Activated naive CD8-positive, alpha-beta T cell (primary cell): ENCODE data around the gene NGEF.
"Not testable (repeated sequence)": the region's sequence is repeated elsewhere in the genome, so short reads cannot be mapped to it uniquely, and the experiment has no call there.

ENCODE experiments used
- H3K27ac Mint-ChIP-seq: one replicate; pipeline ENCODE4 v1.8.0; 2021; ENCODE audit warnings: mixed read lengths
- H3K27me3 Mint-ChIP-seq: one replicate; pipeline ENCODE4 v1.8.0; 2021; ENCODE audit warnings: mixed read lengths
- H3K36me3 Mint-ChIP-seq: one replicate; pipeline ENCODE4 v1.8.0; 2021; ENCODE audit warnings: mixed read lengths
- H3K4me1 Mint-ChIP-seq: one replicate; pipeline ENCODE4 v1.8.0; 2021; ENCODE audit warnings: low read depth, mixed read lengths
- H3K4me3 Mint-ChIP-seq: one replicate; pipeline ENCODE4 v1.8.0; 2021; ENCODE audit warnings: mild to moderate bottlenecking, mixed read lengths
- H3K9me3 Mint-ChIP-seq: one replicate; pipeline ENCODE4 v1.8.0; 2021; ENCODE audit warnings: low read depth, mixed read lengths

The NGEF gene

DNA sequence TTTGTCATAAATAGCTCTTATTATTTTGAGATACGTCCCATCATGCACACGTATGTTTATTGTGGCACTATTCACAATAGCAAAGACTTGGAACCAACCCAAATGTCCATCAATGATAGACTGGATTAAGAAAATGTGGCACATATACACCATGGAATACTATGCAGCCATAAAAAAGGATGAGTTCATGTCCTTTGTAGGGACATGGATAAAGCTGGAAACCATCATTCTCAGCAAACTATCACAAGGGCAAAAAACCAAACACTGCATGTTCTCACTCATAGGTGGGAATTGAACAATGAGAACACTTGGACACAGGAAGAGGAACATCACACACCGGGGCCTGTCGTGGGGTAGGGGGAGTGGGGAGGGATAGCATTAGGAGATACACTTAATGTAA lies 6.6 kb upstream of the NGEF start:
- H3K27ac Mint-ChIP-seq = not testable (repeated sequence)

DNA sequence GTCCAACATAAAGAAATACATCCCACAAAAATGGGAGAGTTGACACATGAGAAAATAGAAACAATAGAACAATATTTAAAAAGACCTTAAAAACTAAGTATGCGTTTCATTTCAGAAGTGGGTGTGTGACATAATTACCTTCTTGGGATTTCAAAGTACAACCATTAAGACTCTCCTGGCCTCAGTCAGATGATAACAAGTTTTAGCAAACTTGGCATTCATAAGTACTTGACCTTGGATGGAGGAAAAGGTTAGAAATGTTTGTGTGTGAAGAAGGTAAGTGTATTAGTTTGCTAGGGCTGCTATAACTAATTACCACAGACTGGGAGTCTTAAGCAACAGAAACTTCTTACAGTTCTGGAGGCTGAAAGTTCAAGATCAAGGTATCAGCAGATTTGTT lies 4.9 kb upstream of the NGEF start:
- no peaks in the 10 kb centered on the region for H3K27me3 Mint-ChIP-seq
- no peak overlapping the region for H3K4me3 Mint-ChIP-seq
- H3K9me3 Mint-ChIP-seq = no peaks in the 10 kb centered on the region
- no peak overlapping the region for H3K27ac Mint-ChIP-seq
- no peaks in the 10 kb centered on the region for H3K4me1 Mint-ChIP-seq
- no peaks in the 10 kb centered on the region for H3K36me3 Mint-ChIP-seq

More for the DNA sequence above, 6.6 kb upstream of the NGEF start:
- H3K27me3 Mint-ChIP-seq, H3K4me1 Mint-ChIP-seq, H3K4me3 Mint-ChIP-seq, H3K9me3 Mint-ChIP-seq, H3K36me3 Mint-ChIP-seq: not testable (repeated sequence)

DNA sequence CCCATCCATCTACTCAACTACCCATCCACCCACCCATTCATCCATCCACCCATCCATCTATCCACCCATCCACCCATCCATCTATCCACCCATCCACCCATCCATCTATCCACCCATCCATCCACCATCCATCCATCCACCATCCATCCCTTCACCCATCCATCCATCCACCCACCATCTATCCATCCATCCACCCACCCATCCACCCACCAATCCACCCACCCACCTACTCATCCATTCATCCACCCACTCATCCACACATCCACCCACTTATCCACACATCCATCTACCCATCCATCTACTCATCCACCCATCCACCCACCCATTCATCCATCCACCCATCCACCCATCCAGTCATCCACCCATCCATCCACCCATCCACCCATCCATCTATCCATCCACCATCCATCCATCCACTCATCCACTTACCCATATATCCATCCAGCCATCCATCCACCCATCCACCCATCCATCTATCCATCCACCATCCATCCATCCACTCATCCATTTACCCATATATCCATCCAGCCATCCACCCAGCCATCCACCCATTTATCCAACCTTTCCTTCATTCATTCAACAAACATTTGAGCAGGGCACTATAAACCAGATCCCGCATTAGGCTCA lies 2.1 kb upstream of the NGEF start:
- no peaks in the 10 kb centered on the region for H3K9me3 Mint-ChIP-seq
- no peaks in the 10 kb centered on the region for H3K27me3 Mint-ChIP-seq
- no peaks in the 10 kb centered on the region for H3K4me1 Mint-ChIP-seq
- no peak overlapping the region for H3K27ac Mint-ChIP-seq
- H3K36me3 Mint-ChIP-seq = no peaks in the 10 kb centered on the region
- H3K4me3 Mint-ChIP-seq = no peak overlapping the region

DNA sequence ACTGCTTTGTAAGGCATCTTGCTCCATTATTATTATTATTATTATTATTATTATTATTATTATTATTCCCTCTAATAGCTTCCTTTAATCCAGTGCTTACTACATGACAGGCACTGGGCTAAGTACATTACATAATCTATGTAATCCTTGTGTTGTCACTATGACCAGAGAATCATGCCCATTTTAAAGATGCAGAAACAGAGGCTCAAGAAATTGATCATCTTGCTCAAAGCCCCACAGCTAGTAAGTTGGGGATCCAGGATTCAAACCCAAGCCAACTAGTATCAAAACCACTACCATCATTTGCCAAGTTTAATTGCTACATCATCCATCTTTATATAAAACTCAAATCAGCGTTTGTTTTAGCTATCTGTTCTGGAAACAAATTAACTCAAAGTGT lies 594 bp upstream of the NGEF start:
- Mint-ChIP-seq H3K4me1 (no peaks in the 10 kb centered on the region), H3K36me3 (no peaks in the 10 kb centered on the region), H3K9me3 (no peaks in the 10 kb centered on the region), H3K27me3 (no peaks in the 10 kb centered on the region), H3K4me3 (no peak overlapping the region), H3K27ac (no peak overlapping the region)

DNA sequence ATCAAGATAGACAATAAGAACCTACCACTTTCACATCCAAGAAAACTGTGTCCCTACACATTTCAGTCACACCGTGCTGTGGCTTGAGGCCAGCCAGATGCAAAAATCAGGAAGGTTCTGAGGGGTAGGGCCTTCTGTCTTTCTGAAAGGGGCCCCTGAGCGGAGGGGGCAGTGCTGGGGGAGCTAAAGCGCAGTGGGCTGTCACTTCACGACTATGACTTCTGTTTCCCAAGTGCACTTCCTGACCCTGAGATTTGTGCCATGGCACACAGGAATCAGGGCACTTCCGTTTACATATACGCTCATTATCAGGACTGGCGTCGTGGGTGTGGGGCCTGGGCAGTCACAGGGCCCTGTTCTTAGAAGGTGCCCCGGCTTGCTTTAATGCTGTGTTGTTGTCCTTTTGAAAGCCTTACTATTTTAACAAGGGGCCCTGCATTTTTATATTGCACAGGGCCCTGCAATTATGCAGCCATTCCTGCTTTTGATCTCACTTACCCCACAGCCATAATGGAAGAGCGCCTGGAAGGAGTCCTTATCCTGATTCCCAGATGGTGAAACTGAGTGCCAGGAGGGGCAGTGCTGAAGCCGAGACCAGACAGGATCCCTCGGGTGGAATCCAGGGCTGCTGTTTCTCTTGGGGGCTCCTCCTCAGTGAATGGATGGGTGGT lies 620 bp downstream of the NGEF start:
- no peaks in the 10 kb centered on the region for H3K4me1 Mint-ChIP-seq
- no peak overlapping the region for H3K4me3 Mint-ChIP-seq
- H3K9me3 Mint-ChIP-seq = no peaks in the 10 kb centered on the region
- no peaks in the 10 kb centered on the region for H3K36me3 Mint-ChIP-seq
- H3K27me3 Mint-ChIP-seq = no peaks in the 10 kb centered on the region
- no peak overlapping the region for H3K27ac Mint-ChIP-seq

DNA sequence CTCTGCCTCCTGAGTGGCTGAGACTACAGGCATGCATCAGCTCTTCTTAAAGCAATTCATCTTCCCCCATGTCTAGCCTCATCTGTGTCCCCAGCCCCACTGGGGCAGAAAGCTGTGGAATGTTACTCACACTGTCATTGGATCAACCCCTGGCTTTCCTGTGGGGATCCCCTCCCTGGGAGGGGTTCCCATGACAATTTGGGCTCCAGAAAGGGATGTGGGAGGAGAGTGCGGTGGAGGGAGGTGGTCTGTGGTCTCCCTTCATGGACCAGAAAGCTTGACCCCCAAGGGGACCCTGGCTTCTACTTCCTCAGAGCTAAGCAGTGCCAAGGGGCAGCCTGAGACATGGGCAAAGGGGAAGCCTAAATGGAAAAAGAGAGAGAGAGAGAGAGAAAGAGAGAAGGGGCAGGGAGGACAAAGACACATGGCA lies 1.3 kb downstream of the NGEF start:
- H3K4me1 Mint-ChIP-seq = no peaks in the 10 kb centered on the region
- H3K27ac Mint-ChIP-seq = no peak overlapping the region
- H3K27me3 Mint-ChIP-seq = no peaks in the 10 kb centered on the region

DNA sequence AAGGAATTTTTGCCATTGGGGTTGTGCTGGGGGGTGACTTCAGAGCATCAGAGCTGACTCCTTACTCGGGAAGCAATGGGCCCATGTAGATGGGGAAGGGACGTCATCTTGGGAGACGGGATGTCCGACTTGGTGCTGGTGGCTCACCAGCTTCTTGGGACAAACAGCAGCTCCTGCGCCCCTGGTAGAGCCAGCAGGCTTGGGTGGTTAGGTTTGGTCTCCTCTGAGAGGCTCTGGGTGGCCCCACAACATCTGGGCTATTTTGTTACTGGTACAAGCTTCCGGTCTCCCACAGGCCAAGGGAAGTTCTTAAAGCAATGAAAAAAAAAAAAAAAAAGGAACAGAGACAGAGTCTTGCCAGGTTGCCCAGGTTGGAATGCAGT lies 1.8 kb downstream of the NGEF start:
- no peaks in the 10 kb centered on the region for H3K36me3 Mint-ChIP-seq
- no peak overlapping the region for H3K4me3 Mint-ChIP-seq
- H3K4me1 Mint-ChIP-seq = no peaks in the 10 kb centered on the region
- H3K27me3 Mint-ChIP-seq = no peaks in the 10 kb centered on the region
- no peaks in the 10 kb centered on the region for H3K9me3 Mint-ChIP-seq
- no peak overlapping the region for H3K27ac Mint-ChIP-seq

More for the DNA sequence above, 1.3 kb downstream of the NGEF start:
- Mint-ChIP-seq H3K4me3 (no peak overlapping the region), H3K9me3 (no peaks in the 10 kb centered on the region), H3K36me3 (no peaks in the 10 kb centered on the region)

DNA sequence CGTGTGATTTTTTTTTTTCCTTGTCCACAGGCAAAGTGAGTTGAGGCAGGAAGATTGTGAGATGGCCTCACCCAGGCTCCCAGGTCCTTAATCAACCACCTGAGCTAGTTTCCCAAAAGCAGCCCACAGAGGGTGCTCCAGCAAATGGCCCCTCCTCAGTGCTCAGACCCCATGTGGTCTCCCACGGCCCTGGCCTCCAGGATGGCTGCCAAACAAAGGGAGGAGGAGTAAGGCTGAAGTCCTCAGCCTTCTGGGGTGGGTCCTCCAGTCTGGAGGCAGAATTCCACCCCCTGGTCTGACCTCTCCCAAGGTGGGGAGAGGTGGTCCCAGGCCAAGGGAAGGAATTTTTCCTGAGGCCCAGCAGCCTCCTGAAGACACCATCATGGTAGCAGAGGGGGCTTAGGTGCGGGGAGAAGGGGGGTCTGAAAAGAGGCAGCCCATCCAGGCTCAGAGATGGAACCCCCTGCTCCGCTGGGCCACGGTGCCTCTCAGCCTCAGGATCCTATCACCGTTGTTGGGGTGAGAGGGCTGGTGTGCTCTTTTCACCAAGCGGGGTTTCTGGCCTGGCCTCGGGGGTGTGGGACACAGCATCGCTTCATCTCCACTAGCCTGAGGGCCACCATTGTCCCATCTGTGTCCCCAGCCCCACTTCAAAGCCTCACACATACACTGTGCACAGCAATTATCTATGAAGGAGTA lies 2.3 kb downstream of the NGEF start:
- Mint-ChIP-seq H3K4me1 (no peaks in the 10 kb centered on the region), H3K4me3 (no peak overlapping the region), H3K27me3 (no peaks in the 10 kb centered on the region), H3K36me3 (no peaks in the 10 kb centered on the region), H3K9me3 (no peaks in the 10 kb centered on the region), H3K27ac (no peak overlapping the region)

DNA sequence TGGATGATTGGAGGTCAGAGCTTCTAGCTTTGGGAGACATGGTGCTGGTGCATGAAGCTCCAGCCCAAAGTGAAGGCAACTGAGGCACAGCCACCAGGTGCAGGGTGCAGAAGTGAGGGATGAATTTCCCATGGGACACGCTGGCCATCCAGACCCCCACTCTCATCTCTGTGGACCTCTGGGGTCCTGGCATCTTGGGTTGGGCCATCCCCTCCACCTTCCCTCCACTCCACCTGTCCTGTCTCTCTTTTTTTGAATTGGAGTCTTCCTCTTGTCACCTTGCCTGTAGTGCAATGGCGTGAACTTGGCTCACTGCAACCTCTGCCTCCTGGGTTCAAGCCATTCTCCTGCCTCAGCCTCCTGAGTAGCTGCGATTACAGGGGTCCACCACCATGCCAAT lies 3.4 kb downstream of the NGEF start:
- Mint-ChIP-seq H3K4me1 (no peaks in the 10 kb centered on the region), H3K9me3 (no peaks in the 10 kb centered on the region), H3K27ac (no peak overlapping the region), H3K36me3 (no peaks in the 10 kb centered on the region), H3K27me3 (no peaks in the 10 kb centered on the region), H3K4me3 (no peak overlapping the region)

DNA sequence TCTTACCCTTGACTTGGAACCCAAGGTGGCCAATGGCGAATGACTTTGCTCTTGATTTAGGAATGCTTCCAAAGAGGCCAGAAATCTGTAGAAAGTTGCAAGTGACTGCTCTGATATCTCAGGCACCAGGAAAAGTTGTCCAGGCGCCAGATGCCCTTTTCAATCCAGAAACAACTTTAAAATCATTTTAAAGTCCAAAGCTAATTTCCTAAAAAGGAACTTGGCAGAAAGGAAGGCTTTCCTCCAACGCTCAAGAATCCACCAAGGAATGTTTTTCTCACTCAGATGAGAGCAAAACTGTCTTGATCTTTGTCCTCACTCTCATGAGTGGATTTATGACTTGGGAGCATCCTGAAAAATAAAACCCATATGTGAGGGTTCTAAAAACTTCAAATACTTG lies 5.3 kb downstream of the NGEF start:
- no peaks in the 10 kb centered on the region for H3K4me1 Mint-ChIP-seq
- H3K9me3 Mint-ChIP-seq = no peaks in the 10 kb centered on the region
- no peak overlapping the region for H3K27ac Mint-ChIP-seq
- H3K4me3 Mint-ChIP-seq = no peak overlapping the region
- no peaks in the 10 kb centered on the region for H3K27me3 Mint-ChIP-seq
- H3K36me3 Mint-ChIP-seq = no peaks in the 10 kb centered on the region

DNA sequence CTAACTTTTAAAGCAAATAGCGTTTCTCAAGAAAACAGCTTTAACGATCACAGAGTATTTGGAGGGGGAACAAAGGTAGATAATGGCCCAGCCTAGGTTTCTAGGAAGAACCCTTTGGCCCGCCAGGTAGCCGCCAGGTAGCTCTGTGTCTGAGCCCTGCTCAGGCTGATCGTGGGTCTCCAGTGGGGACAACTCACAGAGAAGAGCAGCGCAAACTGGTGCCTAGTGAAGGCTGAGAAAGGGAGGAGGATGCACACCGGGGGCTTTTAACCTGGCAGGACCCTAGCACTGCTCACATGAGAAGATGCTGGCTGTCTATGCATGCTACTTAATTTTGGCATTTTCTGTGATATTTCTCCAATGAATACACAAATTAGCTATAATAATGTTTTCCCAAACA lies 5.8 kb downstream of the NGEF start:
- H3K4me1 Mint-ChIP-seq = no peaks in the 10 kb centered on the region
- no peak overlapping the region for H3K4me3 Mint-ChIP-seq
- no peaks in the 10 kb centered on the region for H3K36me3 Mint-ChIP-seq
- H3K27ac Mint-ChIP-seq = no peak overlapping the region
- no peaks in the 10 kb centered on the region for H3K9me3 Mint-ChIP-seq
- H3K27me3 Mint-ChIP-seq = no peaks in the 10 kb centered on the region

DNA sequence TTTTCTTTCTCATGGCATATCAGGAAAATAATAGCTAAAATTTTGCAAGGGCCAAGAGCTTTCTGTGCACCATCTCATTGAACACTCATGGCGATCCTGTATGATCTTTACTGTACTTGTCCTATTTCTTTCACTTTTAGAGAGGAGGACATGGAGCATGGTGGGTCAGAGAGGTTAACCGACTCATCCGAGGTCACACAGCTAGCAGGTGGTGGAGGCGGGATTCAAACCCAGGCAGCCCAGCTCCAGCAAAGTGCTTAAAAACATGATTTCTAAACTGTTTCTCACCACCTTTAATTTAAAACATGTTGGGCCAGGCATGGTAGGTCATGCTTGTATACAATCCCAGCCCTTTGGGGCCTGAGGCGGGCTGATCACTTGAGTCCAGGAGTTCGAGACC lies 6.4 kb downstream of the NGEF start:
- no peak overlapping the region for H3K27ac Mint-ChIP-seq
- H3K4me1 Mint-ChIP-seq = no peaks in the 10 kb centered on the region
- no peaks in the 10 kb centered on the region for H3K9me3 Mint-ChIP-seq
- no peaks in the 10 kb centered on the region for H3K36me3 Mint-ChIP-seq
- no peak overlapping the region for H3K4me3 Mint-ChIP-seq
- H3K27me3 Mint-ChIP-seq = no peaks in the 10 kb centered on the region

DNA sequence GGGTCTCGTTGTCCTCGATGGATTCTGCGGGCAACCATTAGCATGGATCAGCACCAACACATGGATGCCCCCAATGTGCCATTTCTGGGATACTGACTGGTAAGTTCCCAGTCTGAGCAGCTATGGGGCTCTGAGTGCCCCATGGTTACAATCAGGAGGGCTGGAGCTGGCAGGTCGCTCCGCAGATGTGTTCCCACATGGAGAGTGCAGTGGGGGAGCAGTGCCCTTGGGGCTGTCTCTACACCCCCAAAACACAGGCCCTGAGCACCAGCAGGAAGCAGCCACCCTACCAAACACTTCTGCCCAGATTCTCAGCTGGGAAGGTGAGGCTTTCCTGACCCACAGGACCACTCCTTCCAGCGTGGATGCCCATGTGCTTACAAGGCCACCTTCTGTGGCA lies 8.0 kb downstream of the NGEF start:
- H3K9me3 Mint-ChIP-seq = no peaks in the 10 kb centered on the region
- H3K27me3 Mint-ChIP-seq = no peaks in the 10 kb centered on the region
- no peaks in the 10 kb centered on the region for H3K4me1 Mint-ChIP-seq
- H3K4me3 Mint-ChIP-seq = no peak overlapping the region
- no peak overlapping the region for H3K27ac Mint-ChIP-seq
- no peaks in the 10 kb centered on the region for H3K36me3 Mint-ChIP-seq

DNA sequence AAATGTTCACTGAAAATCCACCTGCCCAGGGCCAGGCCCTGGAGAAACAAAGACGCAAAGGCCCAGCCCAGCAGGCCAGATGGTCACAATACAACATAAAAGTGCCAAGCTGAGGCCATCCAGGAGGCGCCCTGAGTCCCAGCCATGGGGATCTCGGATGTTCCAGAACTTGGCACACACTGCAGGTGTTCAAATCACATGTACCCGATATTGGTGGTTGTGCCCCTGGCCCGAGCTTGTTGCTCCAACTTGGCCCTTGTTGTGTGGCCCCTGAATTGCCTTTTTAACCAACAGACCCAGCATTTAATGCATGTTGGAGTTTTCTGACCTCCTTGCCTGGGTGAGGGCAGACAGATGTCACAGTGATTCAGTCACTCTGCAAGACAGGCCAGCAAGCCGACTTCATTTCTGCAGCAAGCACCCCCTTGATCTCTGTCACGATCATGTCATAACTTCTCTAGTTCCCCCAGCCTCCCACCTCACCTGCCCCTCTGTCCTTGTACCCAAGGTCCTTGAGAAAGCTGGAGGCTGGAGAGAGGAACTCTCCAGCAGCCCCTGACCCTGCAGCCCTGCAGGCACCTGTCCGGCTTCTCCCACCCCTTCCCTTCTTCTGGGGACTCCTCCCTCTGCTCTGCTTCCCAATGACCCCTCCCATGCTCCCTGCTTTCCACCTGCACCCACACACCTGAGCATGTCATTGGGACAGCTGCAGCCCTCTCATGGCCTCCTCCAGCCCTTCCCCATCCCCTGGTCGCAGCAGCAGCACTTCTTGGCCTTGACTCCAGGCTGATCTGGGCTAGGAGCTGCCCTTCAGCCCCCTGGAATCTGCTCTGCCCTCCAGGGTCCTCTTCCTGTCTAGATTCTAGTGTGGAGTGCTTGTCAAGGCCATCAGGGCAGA lies 9.1 kb downstream of the NGEF start:
- Mint-ChIP-seq H3K9me3 (no peaks in the 10 kb centered on the region), H3K4me1 (no peaks in the 10 kb centered on the region), H3K36me3 (no peaks in the 10 kb centered on the region), H3K27ac (no peak overlapping the region), H3K27me3 (no peaks in the 10 kb centered on the region), H3K4me3 (no peak overlapping the region)
